Hindlimb muscle (tissue), 1 donor: Measurements from ENCODE around the gene NEGR1. TPM values are rescaled to one million over a fixed set of nuclear protein-coding genes. Genes with fewer than 3 reads are reported as not detected.

Experiments
- DNase-seq: peaks from one replicate; pipeline ENCODE4 v3.0.0-alpha.2; 2013
- polyA plus RNA-seq: library from polyadenylated mRNA; unstranded; fragments of 120-200 nt; gene quantifications from one replicate; pipeline ENCODE4 v1.2.1, GENCODE V29; 2013; ENCODE audit not compliant: insufficient read length

NEGR1 gene
- polyA plus RNA-seq, 1 donor, result 18.1 TPM

DNA sequence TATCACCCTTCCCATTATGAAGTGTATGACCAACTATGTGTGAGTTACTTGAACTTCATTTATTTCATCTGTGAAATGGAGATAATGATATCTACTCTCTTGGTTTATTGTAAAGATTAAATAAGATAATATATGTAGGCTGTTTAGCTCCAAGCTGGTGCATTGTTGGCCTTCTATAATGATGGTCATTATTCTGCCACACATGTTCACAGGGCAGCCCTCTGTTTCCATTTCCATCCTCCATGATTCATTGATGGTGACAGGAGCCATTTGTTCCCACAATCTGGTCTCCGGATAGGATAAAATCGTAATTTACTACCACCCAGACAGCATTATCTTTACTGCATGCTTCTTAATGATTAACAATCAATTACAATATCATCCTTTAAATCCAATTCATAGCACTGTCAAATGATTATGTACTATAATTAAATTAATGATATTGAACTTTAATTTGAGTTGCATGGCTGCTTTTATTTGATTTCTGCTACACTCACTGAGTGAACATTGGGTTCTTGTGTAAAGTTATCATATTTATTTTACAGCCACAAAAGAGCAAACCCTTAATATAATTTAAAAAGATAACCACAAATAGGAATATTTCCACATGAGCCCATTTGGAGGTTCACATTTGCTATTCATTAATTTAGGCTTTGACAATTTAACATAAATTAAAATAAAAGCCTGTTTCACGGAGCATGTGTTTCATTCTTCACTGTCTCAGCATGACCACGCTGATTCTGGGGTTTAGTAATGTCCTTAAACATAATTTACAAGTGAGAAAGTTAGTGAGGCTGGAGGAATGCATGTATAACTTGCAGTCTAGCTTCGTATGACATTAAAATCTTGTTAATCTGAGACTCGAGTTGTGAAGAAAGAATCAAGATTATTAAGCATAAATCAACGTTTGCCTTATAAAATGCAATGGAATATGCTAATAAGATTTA, 605.1 kb downstream of the NEGR1 start:
- no peak for DNase-seq

DNA sequence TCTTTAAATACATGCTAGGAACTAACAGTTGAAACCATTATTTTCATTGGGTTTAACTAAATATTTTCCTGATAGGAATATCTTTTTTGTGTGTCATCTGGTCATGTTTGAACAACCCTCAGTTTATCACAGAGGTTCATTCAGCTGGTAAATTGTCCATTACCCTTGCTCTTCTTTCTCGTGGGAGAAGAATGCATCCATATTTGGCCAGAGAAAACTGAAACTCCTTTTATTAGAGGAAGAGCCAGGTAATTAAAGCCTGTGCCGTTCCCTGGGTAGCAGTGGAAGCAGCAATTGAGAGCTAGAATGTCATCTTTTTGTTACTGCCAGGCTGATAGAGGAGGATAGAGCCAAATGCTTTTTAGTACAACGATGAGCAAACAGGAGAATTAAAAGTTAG, 614.3 kb downstream of the NEGR1 start:
- DNase-seq, result no peak

DNA sequence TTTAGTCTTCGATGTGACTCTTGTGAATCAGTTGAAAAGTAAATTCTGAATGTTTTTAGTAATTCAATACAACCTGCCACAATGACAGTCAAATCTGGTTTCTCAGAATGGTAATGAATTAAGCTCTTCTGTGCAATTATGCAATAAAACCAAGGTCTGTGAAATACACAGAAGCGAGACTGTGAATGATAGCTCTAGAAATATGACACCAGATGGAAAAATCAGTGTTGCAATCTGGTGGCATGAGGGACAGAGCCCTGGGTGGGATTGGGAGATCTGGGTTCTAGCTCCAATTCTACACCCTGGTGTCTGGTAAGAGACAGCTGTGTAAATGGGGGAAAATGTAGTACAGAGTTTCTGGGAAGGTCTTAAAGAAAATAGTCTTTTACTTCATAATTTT, 615.1 kb downstream of the NEGR1 start:
- DNase-seq, result no peak

DNA sequence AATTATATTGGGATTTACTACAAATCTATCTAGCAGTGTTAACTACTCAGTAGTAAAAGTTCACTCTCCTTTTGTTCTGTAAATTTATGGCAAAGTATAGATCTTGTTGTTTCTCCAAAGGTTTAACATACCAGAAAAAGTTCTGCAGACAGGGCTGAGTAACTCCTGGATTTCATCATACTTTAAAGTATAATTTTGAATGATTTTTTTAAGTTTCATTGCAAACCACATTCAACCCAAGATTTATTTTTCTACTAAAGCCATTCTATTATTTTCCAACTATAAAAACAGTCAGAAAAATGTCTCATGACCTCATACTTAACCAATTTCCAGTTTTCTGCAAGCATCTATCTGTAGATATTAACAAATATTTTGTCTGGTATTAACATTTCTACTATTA, 615.7 kb downstream of the NEGR1 start:
- DNase-seq, result no peak

DNA sequence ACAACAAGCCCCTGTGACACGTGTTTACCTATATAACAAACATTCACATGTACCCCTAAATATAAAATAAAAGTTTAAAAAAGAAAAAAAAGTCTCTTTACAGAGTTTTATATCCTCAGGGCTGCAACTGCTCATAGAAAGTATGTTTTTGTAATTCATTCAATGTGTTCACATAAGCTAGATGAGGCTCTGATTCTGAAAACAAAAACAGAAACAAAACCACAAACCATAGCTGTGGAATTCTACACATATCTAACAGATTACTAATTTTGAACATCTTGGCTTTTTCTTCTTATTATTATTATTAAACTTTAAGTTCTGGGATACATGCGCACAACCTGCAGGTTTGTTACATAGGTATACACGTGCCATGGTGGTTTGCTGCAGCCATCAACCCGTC, 621.9 kb downstream of the NEGR1 start:
- no peak for DNase-seq

DNA sequence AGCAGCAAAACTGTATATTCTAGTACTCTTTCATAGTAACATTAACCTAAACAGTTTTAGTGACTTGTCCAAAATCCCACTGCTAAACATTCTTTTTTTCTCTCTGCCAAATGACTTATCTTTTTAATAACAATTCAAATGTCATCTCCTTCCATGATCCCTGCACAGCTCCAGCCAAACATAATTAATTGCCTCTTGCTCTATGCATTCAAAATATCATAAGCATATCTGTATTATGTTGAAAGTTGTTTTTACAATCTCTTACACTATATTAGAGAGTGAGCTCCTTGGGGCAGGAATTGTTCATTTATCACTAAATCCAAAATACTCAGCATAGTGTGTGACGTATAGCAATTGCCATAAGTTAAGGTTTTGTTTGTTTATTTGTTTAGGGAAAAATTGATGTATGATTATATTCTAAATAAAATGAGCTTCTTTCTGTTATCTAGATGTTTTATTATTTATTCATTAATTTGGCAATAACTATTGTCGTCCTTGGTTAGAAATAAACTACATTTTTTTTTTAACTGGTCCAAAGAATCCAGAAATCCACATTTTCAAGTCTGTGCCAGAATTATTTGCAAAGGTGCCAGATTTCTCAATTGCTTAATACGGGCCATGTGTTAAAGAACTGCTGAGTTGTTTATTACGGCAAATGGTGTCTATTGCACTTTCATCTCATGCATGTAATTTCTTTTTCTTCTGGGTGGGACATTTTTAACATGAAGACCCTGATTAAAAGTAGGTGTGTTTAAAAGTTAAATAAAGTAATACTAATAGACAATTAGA, 624.3 kb downstream of the NEGR1 start:
- peak; percentile 40 for DNase-seq

DNA sequence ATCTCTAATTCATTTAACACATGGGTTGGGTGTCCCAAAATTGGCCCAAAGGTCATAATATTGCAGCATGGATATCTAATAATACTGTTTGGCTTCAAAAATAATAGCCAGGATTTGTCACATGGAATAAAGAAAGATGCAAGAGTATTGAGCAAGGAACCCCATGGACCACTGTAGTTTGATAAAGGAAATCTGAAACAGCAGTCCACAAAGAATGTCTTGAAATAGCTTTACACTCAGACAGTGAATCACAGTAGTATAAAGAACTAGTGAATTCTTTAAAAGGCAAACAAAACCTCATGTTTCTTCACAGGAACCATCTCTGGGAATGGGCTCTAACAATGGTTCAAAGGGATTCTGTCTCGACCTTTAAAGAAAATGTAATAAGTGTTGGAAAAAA, 625.4 kb downstream of the NEGR1 start:
- no peak for DNase-seq

DNA sequence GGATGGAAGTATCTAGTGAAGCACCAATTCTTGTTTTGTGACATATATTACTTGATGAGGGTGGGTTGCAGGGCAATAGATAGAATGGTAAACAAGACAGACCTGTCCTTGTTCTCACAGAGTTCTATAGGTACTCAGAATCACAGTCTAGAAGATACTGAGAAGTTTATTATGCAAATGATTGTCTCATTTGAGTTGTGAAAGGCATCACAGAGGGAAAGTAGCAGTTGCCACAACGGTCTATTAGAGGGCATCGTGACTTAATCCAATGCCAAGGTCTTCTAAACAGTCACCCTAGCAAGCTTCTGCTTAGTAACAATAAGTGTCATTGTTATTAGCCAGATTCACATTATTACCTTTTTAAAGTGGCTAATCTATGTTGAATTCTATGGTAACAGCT, 626.7 kb downstream of the NEGR1 start:
- no peak for DNase-seq

DNA sequence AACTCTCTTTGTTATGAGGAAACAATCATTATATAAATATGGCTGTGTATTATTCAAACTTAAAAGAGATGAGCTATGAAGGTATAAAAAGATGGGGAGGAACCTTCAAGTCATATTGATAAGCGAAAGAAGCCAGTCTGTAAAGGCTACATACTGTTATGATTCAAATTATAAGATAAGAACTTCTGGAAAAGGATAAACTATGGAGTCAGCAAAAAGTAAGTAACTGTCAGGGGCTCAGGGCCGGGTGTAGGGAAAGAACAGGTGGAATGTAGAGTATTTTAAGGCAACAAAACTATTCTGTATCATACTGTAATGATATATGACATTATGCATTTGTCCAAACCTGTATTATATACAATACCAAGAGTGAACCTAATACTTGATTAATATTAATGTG, 628.4 kb downstream of the NEGR1 start:
- no peak for DNase-seq

DNA sequence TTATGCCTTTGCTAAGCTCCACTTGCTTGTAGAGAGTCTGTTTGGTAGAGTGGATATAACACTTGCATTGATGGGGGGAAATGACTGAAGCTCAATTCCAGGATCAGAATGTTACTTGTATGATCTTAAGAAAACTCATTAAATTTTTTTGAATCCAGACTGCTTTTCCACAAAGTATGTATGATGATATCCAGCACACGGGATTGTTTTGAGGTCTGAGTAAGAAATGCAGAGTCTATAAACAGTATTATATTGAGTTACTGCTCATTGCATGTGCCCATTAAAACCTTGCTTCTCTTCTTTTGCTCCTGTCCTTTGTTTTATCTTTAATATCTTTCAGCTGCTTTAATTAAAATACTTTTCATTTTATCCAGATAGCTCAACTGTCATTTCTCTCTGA, 631.1 kb downstream of the NEGR1 start:
- DNase-seq, result no peak

DNA sequence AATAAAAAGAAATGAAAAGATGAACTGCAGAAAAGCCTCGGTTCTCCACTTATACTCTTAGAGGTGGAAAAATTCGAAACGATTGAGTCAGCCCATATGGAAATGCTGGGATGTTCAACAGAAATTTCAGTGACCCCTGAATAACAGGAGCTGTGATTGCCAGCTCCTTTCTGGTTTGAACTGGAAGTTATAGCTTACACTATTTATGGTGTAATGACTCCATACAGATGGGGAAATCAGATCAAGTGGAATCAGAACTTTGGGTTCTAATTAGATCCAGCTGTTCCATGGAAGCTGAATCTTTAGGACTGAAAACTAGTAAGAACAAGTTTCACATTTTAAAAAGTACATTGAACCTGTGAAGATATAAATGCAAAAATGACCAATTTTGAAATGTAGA, 632.2 kb downstream of the NEGR1 start:
- peak; percentile 78 for DNase-seq

DNA sequence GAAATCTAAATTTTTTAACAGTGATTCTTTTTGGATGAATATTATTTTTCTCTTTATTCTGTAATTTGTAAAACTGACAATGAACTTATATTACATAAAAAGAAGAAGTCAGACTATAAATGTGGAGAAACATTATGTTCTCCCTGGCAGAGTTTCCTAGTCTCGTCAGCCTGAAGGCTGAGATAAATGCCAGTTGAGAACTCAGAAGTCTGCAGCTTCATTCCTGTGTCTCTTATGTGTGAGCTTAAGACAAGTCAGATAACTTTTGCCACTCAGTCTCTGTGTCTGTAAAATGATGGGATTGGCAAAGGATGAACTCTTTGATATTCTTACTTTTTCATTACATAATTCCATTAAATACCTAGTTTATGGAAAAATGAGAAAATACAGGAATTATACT, 632.7 kb downstream of the NEGR1 start:
- DNase-seq, result no peak

DNA sequence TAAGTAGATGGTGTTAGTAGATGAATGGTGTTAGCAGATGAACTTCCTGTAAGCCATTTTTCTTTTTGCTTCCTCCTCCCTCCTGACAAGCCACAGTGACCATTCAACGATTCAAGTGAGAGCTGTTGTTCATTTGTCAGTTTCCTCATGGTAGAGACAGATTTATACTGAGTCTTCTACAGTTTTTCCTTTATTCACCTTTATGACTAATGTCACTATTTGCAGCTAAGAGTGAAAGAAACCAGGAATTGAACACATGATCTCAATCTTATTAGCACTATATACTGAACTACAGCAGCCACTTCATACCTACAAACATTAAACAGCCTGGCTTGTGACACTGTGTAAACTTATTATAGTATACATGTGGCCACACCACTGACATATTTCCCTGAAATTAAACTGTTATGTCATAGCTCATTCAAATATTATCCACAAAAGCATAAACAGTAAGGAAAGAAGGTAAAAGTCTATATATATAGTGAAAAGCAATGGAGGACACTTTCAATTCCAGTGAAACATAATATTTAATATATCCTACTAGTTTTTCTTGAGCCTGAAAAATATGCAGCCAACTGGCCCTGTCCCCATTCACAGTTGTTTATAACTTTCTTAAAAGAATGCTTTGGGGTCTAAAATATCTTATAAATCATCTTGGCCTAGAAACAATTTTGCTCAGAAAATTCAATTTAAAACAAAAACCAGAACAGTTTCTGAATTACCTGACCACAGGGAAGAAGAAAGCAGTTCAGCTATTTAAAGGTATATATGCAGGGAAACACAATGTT, 634.6 kb downstream of the NEGR1 start:
- no peak for DNase-seq

DNA sequence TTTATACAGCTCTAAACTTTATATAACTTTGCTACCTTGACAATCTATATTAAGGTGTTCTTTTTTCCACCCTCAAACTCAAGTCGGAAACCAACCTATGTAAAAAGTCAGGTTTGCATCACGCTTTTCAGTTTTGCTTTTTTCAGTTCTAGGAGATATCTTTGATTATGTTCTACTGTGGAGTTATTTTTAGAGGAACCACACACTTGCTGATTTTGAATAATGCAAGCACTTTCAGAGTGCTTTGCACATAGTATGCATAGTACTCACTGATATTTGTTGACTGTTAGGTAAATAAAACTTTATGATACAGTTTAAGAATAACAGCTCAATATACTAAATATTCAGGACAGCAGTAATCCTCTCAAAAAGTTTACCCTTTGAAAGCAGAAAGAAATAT, 637.3 kb downstream of the NEGR1 start:
- no peak for DNase-seq

DNA sequence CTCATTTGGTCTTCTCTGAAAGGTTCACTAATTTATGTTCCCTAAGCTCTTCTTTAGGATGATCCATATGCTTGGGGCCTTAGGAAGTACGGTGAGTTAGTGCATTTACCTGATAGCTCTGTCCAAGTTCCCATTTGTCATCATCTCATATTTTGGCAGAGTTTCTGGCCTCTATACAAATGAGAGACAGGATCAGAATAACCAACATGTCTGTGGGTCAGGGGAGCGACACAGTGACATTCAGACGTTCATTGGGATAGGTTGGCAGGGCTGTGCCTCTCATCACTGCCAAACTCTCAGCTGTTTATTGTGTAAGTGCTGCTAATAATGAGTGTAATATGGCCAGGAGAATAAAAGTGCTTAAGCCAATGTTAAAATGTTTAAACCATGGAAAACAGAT, 640.4 kb downstream of the NEGR1 start:
- DNase-seq, result no peak

DNA sequence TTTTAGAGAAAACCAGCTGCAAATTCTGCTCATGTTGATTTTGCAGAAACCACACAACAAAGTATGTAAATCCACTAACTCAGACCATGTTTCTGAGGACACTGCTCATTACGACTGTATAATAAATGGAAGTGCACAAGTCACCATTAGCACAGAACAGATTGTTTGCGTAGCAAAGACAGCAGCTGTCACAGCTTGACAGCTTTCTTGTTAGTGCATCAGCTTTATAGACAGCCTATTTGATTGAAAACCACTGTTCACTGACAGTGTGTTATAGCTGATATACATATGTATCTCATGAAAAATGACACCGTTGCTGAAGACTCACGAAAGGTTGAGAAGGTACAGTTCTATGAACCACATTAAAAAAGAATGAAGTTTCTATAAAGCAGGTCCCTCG, 641.3 kb downstream of the NEGR1 start:
- DNase-seq, result no peak

DNA sequence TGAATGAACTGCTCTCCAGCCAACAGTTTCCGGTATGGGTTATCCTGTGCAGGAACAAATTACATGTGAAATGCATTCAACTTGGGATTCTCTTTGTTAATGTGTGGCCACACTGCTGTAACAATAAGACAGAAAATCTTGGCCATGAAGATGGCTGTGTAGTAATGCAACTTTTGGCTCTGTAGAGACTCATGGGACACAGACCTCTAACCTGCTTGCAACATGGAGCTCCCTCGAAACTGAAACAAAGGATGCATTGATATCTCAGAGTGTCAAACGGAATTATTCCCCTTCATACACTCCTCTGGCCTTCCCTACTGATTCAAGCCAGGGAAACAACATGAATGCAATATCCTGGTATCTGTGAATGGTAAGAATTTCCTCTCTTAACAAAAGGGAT, 642.2 kb downstream of the NEGR1 start:
- peak; percentile 69 for DNase-seq

DNA sequence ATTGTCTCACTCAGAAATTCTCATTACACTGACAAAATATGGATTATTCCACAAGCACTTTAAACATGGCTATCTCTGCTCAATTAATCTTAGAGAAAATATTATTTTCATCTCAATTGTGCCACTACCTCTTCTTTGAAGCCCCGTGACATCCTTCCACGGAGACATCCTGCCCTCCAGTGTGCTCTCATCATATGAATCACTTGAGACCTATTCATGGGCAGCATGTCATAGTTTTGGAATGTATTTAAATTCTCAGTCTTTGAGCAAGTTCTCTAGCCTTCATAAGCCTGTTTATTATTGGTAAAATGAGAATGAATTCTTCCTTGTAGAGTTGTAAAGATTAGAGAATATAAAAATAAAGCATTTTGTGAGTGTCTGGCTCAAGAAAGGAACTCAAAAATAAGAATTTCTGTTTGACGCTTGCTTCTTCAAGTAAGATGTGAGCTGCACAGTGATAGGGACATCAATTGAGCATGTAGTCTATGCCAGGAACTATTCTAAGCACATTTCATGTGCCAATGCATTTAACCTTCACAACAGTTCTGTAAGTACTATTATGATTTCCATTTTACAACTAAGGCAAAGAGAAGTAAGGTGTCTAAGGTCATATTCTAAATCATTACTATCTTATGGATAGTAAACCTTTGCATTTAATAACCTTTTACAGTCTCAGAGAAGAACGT, 644.1 kb downstream of the NEGR1 start:
- DNase-seq, result no peak

DNA sequence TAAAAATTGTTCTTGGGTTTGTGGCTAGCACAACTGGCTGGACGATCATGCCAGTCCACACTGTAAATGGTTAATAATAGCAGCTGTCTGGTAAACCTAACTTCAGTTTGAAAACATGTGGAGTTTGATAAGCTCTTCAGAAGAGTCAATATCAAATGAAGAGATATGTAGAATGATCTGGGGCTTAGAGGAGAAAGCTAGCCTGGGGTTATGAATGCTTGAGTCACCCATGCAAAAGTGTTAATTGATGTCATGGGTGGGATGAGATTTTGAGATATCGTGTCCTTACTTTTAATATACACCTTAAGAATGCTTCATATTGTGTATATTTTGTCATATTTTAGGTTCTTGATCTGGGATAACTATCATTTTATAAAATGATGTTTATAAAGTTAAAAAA, 646.8 kb downstream of the NEGR1 start:
- no peak for DNase-seq

DNA sequence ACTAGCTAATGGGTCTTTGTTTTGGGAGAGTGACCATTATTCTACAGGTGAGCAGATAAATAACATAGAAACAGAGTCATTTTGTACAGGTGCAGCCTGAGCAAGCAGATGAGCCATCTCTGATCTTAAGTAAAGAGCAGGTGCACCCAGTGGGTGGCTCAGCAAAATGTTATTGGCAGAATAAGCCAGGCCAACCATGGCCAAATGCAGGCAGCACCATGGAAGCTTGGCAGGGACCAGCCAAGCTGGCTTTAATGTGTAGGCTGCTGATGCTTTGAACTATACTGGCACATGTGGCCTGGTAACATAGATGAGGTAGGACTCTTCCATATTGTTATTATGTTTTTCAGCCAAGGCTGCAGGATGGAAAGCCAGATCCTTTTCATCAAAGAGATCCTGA, 648.2 kb downstream of the NEGR1 start:
- no peak for DNase-seq

DNA sequence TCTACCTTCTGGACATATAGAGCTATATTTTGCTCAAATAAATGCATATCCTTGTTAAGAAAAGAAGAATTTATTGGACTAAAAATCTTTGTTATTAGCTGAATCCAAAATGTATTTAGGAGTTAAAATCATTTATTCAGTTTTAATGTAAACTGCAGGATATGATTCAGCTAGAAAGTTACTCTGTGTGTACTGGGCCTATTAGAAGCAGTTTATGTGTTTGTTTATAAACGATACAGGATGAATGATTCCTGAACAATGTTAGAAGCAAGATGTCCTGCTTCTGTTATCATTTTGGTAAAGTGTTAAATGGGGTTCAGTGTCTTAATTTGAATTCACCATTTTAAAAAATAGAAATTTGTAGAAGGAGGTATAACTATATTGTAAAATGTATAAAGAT, 652.3 kb downstream of the NEGR1 start:
- no peak for DNase-seq

DNA sequence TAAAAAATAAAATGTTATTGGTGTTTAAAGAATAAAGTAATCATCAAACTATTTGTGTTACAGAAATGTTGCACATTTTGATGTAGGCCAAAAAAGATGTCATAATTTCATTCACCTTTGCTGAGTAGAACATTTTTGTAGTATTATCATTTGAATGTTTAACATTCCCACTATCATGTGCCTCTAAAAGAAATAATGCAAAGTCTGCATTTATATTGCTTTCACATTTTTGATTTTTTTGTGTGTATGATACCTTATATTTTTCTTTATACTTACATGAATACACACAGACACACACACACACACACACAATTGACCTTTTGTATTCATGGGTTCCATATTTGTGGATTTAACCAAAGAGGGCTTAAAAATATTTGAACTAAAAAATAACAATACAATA, 657.3 kb downstream of the NEGR1 start:
- no peak for DNase-seq

DNA sequence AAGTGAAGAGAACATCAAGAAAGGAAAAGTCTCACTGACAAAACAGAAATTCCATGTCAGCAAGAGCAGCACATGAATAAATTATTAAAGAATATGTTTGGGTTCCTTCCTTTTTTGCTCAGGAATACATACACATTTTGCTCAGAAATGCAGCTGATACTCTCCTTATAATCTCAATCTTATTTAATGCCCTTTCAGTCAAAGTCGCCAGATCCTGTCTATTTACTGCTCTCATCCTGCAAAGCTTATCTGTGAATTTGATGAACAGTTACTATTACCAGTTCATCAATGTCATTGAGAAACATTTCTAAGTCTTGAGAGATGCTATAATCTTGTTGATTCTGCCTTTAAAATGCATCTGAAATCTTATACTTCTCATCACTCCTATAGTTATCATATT, 658.5 kb downstream of the NEGR1 start:
- no peak for DNase-seq
